OCI-LY7 (cell line): Measurements from ENCODE around the gene SLC12A8.

Experiments used
- CTCF ChIP-seq: fragments of 200-600 bp; sonication (generic); conservative IDR thresholded peaks from 2 replicates; pipeline ENCODE4 v1.5.1; 2014; ENCODE audit warnings: mild to moderate bottlenecking, antibody characterized with exemption, low read length, moderate library complexity, mixed read lengths
- EZH2phosphoT487 ChIP-seq: fragments of 200-600 bp; sonication (generic); IDR thresholded peaks from 2 replicates; pipeline ENCODE4 v1.6.1; 2018; ENCODE audit warnings: low read depth, borderline replicate concordance, mild to moderate bottlenecking, mixed run types, antibody characterized with exemption, low read length, moderate library complexity, mixed read lengths

GRCh38 chr3:125123451-125124305, 88.9 kb downstream of the SLC12A8 start:
- TF ChIP-seq CTCF (no peak), EZH2phosphoT487 (no peak)
